NCI-H1092 treated with DMSO at 0.1 percent for 48 hours (cell line): Measurements from ENCODE around the gene ARL8B.
"Not testable (repeated sequence)": the region's sequence is repeated elsewhere in the genome, so short reads cannot be mapped to it uniquely, and the experiment has no call there.

Experiments used
- DNase-seq: peaks from one replicate; lab custom pipeline; 2025; lab: John Stamatoyannopoulos, UW

Gene ARL8B

DNA sequence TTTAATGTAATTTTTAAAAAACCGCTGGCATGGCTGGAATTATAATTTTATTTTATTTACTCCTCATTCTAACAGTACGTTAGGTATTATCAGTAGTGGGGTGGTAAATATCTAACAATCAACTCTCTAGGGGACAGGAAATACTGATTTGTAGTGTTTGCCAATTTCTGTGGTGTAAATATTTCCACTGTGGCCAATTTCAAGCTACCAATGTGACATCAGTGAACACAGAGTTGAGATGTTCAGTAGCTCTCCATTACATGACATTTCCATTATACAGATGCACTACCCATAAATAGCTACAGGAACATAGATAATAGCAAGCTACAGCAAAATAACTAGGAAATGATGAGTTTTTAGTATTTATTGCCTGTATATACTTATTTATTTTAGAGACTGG is 10.0 kb upstream of the ARL8B start:
- DNase-seq = no peak

DNA sequence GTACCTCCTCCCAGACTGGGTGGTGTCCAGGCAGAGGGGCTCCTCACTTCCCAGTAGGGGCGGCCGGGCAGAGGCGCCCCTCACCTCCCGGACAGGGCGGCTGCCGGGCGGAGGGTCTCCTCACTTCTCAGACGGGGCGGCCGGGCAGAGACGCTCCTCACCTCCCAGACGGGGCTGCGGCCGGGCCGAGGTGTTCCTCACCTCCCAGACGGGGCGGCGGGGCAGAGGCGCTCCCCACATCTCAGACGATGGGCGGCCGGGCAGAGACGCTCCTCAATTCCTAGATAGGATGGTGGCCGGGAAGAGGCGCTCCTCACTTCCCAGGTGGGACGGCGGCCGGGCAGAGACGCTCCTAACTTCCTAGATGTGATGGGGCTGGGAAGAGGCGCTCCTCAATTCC is 8.4 kb upstream of the ARL8B start:
- DNase-seq = not testable (repeated sequence)

- no peak for DNase-seq
Measured at GRCh38 chr3:5115506-5116162, 6.5 kb upstream of the ARL8B start.

DNA sequence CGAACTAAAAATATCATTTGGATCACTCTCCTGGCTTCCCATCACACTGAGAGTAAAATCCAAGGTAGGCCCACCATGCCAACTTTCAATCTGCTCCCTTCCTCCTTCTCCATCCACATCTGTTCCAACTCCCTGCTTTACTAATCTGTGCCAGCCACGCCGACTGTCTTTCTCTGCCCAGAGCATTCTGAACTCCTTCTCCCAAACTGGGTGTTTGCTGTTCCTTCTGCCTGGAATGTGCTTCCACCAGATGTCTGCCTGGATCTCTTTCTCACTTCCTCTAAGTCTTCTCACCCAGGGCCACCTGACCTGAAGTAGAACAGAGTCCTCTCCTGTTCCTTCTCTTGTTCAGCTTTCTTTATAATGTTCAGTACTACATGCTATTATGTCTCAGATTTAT is 5.6 kb upstream of the ARL8B start:
- no peak for DNase-seq

DNA sequence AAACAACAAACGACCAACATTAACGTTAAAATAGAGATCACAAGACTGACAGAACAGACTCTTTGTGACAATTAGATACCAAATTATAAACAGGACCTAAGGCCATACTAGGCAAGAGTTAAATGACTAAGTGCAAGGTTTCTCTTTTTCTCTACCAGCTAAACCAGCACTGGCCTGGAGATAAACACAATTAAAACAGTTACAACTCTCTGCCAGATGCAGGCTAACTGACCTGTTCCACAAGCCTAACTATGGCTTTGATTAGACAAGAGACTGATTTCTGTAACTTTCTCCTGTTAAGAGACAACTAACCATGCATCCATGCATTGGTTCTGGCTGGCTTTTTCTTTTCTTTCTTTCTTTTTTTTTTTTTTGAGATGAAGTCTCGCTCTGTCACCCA is 1.6 kb upstream of the ARL8B start:
- DNase-seq = no peak

DNA sequence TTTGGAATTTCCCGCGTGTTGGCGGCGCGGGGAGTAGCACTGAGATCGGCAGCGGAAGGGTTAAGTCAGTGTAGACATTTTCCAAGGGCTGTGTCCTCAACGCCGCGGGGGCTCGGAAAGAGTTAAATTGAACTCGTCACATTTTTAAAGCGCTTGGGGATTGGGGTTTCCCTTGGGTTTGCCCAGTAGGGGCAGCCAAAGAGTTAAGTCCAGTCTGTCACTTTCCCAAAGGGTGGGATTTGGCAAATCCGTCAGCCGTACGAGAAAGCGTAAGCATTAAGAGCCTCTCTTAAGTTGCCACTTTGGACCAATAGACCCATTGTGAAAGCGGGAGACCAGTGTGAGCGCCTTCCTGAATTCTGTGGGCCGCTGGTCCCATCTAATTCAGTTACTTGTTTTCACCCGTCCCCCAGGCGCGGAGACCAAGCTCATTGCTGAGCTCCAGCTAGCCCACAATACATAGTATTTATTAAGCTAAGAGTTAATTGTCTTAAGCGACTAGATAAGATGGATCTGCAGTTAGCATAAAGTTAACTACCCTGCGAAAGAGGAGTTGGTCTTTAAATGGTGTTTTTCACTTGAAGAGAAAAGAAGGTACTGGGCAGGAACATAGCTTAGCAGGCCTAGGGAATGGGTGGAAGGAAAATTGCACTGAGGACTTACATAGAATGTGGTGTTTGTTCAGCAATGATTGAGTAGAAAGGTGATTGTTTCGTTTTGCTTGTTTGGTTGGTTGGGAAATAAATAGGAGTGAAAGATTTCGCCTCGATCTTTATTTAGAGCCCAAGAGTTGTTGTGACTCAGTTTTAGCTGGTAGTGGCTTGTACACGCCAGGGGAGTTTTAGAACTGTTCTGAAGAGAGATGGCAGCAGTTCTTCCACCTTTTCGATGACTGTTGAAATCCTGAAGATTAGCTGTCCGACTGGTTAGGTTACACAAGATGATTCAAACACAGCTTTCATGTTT is 932 bp downstream of the ARL8B start:
- DNase-seq = peak; percentile 2

GRCh38 chr3:5123937-5124336 is 1.8 kb downstream of the ARL8B start:
- no peak for DNase-seq

DNA sequence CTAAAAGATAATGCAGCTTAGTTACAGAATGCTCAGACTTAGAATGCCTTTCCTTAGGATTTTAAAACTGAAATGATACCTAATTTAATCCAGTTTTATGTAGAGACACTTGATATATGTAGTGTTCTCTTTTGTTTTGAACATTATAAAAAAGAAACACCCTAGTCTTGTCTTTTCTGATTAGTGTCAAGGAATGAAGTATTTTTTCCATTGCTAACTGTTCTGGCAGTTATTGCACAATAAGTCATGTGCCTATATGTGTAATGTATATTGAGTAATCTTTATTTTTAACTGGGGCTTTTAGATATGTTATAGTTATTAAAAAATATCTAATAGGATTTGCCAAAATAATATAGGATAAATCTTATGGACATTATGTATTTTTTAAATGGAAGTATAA is 4.5 kb downstream of the ARL8B start:
- no peak for DNase-seq

DNA sequence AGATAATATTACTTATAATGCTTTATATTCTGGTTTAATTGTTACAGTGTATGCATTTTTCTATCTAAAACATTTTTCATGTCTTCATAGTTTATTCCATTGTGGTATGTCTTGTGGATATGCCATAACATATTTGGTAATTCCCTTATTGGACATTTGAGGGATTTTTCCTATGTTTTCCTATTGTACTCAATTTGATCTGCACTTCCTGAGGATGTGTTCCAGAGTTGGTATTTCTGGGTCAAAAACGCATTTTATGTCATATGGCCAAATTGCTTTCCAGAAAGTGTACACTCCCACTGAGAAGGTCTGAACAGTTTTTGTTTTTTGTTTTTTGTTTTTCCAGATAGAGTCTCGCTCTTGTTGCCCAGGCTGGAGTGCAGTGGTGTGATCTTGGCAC is 6.8 kb downstream of the ARL8B start:
- DNase-seq = no peak

- DNase-seq = no peak
Measured at GRCh38 chr3:5133239-5134018, 11.3 kb downstream of the ARL8B start.

- DNase-seq = no peak
Measured at GRCh38 chr3:5134019-5134391, 11.9 kb downstream of the ARL8B start.

- DNase-seq = no peak
Measured at GRCh38 chr3:5134499-5134898, 12.4 kb downstream of the ARL8B start.

- DNase-seq = no peak
Measured at GRCh38 chr3:5136211-5136918, 14.3 kb downstream of the ARL8B start.

GRCh38 chr3:5136919-5137429 is 14.9 kb downstream of the ARL8B start:
- DNase-seq = no peak

DNA sequence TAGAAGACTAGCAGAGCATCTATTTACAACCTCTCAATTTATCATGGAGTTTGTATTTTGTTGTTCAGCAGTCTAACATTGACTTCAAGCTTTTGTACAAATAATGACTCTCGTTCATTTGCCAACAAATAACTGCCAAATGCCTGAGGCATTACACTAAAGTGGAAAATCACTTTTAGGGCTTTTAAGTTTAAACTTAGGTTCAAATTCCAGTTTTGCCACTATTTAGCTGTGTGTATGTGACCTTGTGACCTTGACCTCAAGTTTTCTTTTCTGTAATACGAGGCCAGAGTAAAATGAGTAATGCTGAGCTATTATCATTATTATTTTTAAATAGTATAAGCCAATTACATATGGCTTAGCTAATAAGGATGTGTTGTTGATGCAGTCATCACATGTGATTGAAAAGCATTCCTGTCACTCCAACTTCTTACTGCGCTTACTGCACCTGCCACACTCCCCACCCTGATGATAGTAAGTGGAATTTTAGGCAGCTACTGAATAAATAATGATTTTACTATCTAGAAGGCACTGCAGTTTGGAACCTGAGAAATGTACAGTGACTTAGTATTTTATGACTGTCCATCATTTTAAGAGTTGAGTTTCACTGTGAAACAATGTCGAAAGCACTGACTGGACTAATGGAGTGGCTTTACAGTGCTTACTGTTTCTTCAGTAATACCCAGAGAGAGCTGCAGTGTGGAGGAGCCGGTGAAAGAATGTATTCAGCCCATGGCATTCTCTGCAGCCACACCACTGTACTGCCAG is 16.3 kb downstream of the ARL8B start:
- no peak for DNase-seq

- no peak for DNase-seq
Measured at GRCh38 chr3:5140230-5140621, 18.1 kb downstream of the ARL8B start.

DNA sequence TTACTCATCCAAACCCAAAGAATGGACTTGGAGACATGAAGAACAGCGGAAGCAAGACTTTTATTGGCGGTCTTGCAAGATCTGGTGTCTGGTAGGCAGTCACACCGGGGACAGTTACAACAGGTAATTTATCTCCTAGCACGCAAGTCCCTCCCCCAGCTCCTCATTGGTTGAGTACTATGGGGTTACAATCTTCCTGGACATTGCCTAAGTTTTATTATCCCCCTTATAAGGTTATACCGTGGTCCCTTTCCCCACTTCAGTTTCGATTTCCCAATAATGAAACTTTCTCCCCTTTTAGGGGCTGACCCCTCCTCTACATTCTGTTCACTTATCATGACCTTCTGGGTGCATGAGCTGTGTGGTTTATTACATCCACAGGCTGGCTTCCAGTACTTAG is 18.7 kb downstream of the ARL8B start:
- no peak for DNase-seq

DNA sequence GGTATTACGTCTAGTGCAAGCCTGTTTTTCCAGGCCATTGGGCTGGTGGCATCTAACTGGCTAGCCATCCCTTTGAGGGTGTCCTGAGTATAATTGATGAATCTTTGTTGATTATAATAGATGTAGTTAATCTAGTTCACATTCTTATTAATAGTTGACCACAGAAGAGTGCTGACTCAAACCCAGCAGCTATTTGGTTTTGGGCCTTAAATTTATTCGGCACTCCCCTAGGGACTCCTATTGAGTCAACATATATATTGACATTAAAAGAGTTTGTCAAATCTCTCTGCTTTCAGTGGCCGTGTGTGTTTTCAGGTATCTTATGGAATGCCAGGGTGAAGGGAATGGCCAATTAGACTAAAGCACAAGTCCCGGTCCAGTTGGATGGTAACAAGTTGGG is 19.7 kb downstream of the ARL8B start:
- DNase-seq = no peak

GRCh38 chr3:5143464-5143863 is 21.4 kb downstream of the ARL8B start:
- DNase-seq = no peak

GRCh38 chr3:5144316-5144994 is 22.4 kb downstream of the ARL8B start:
- DNase-seq = no peak

DNA sequence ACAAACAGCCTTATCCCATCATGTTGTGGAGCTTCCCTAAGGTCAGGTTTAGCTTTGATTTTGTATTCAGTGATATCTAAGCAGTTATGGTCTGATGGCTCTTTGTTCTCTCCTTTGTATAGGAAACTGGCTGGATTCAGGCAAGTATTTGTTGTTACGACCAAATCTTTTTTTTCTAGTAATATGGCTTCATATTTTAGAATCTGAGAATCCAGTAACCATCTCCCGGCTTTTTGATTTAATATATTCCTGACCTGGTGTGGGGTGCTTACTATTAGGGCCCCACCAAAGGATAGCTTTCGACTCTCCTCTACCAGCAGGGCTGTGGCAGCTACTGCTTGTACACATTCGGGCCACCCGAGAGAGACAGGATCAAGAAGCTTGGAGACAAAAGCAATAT is 23.0 kb downstream of the ARL8B start:
- DNase-seq = no peak
